ENCODE results near the gene TNFRSF21.
"Not testable (repeated sequence)": the region's sequence is repeated elsewhere in the genome, so short reads cannot be mapped to it uniquely, and the experiment has no call there.

TNFRSF21 gene

DNA sequence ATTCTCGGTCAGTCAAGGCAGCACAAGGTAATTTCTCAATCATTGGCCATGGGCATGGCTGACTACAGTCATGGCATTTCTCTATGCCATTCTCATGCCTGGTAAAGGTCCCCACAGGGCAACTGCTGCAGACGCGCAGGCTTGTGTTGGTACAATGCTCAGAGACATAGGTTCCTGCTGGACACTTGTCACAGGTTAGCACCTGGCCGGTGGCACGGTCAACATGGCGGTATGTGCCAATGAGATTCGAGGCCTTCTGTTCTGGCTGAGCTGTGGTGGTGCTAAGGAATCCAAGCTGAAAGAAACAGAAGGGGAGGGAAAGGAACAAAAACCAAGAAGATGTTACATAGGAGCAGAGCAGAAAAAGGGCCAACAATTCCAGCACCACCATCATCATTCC, 23.4 kb downstream of the TNFRSF21 start:
- no peak for DNase-seq (ENCODE audit: low spot score)

DNA sequence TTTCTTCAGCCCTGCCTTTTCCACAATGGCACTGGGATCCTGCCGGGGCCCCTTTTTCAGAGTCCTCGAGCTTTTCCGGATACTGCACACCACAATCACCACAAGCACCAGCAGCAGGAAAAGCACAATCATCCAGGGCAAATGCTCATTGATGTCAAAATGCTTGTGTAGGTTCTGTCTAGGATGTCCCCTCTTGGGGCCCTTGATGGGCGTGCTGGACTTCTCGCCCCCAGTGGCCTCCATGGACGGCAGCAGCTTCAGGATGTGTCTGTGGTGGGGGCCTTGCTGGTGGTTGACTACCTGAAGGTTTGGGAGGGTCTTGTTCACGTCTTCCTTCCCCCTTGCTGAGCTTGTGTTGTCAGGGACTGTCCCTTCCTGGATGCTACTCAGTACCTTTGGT, 25.7 kb downstream of the TNFRSF21 start:
- no peak for DNase-seq (ENCODE audit: low spot score)

DNA sequence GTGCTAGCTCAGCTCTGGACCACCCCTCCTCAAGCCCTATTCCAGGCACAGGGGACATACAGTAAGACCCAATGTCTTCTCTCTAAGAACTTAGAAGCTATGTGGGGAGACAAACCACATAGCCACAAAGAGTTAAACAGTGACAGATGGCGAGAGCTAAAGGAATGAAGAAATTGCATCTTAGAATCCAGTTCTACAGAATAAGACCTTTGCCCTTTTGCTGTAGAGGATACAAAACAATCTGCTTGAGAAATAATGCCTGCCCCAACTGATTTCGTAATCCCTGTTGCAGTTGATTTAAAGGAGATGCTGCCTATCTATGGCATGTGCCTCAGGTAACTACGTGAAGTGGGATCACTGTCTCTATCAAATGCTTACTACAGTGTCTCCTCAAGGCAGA, 31.2 kb downstream of the TNFRSF21 start:
- no peak for DNase-seq (ENCODE audit: low spot score)

DNA sequence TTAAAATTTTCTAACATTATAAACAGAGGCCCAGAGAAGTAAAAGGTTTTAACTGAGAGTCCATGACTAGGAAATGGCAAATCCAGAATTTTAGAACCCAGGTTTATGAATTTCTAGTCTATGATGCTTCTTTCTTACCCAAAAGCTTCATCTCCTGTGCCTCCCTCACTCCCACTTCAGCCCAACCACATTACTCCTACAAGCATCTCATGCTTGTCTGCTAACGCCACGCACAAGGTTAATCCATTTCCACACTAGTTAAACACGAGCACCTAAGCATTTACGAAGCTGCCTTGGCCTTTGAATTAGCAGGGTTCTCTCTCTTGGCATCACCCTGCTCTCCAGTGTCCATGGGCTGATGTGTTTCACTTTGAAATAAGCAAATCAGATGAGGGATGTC, 32.0 kb downstream of the TNFRSF21 start:
- DNase-seq (ENCODE audit: low spot score) = no peak

DNA sequence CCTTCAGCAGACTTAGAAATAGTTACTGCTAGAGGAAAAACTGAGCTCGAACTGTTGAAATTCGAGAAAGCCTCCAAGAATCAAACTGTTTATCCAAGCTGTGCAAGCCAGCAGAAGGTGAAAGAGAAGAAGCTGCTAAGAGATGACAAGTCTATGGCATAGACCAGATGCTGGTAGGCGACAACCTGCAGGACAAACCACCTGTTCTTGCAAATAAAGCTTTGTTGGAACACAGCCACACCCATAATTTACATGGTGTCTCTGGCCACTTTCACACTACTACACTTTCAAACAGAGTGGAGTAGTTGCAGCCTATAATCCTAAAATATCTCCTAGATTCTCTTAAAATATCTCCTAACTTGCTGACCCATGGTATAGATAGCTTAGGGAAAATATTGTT, 33.3 kb downstream of the TNFRSF21 start:
- peak; percentile 36 for DNase-seq (ENCODE audit: low spot score)

DNA sequence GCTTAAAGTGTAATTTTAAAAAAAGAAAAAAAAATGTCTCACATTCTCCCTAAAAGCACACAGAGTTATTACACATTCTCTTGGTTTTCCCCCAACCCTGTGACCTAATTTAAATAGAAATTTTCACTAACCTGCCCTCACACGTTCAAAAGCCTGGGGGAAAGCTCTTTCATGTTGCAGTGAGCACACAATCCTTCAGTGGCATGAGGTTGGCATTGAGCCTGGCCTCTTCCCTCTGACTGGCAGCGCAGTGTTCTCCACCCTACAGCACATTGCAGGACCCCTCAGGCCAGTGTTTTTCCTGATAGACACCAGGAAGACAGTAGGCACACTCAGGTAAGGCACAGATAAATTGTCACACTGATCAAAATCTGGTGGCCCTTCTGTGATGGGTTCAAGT, 34.1 kb downstream of the TNFRSF21 start:
- DNase-seq (ENCODE audit: low spot score) = no peak

DNA sequence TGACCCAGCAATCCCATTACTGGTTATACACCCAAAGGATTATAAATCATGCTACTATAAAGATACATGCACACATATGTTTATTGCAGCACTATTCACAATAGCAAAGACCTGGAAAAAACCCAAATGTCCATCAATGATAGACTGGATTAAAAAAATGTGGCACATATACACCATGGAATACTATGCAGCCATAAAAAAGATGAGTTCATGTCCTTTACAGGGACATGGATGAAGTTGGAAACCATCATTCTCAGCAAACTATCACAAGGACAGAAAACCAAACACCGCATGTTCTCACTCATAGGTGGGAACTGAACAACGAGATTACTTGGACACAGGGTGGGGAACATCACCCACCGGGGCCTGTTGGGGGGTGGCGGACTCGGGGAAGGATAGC, 34.6 kb downstream of the TNFRSF21 start:
- DNase-seq (ENCODE audit: low spot score) = not testable (repeated sequence)

DNA sequence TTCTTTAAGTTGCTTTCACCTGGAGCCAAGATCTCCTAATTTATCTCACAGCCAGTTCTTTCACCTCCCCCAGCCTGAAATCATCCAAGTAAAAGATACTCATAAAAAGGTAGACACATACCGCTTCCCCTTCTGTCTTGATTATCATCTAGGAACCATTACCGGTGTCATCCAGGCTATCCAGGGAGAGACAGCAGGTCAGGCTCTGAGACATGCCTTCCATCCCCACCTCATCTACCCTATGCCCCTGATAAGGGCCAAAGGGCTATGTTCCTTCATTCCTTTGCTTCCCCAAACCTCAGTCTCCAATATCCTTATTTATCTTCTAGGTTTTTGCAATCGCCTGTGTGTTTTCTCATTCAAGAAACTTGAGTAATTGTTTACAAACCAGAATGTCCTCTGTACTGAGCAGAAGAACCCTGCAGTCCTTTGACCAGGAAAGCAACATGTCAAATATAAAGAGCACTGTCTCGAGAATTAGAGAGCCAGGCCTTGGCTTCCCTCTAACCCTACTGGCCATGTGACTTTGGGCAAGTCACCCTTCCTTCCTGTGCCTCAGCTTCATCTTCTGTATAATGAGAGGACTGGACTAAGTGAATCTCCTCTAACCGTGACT, 41.0 kb downstream of the TNFRSF21 start:
- DNase-seq (ENCODE audit: low spot score) = no peak

DNA sequence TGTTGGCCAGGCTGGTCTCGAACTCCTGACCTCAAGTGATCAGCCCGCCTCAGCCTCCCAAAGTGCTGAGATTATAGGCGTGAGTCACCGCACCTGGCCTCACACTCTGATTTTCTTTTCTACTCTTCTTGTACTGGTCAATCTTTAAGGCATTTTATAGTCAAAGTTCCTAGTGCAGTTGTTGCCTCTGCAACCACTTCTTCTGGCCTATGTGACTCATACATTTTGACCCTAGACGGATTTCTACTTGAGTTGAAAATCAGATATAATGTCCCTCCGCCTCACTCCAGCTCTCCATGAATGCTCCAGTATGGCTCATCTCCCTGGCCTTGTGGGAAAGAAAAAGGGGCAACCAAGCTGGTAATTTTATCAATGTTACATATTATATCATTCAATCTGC, 42.4 kb downstream of the TNFRSF21 start:
- no peak for DNase-seq (ENCODE audit: low spot score)

DNA sequence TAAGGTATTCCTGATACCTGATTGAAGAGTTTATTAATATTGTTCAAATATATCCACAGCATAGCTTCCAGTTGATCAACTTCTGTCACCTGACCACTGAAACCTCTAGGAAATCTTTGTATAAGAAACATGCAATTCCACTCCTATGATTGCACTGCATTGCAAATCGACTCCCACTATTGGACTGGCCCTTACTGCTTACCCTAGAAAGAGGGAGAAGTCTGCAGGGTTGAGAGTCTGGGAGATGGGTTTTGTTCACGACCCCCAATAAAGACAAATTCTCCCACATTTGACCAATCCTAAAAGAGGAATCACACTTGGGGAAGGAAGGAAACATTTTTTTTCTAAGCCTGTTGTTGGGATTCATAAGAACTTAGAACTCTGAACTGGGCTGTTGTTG, 43.7 kb downstream of the TNFRSF21 start:
- DNase-seq (ENCODE audit: low spot score) = no peak

DNA sequence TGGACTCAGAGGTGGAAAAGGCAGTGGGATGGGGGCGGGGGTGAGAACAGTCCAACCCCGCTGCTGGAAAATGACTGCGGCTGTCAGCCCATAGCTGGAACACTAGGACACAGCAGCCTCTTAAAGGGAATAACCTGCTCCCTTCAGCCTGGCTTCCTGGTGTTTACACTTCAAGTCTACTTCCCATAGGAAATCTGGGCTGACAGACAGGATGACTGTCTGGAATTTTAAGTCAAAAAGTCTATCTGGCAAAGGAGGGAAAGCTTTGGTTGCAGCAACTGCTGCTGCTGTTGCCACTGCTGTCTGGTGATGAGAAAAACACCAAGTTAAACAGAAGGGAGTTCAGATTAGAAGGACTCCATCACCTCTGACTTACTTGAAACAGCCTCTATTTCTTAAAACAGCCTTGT, 44.9 kb downstream of the TNFRSF21 start:
- DNase-seq (ENCODE audit: low spot score) = no peak

DNA sequence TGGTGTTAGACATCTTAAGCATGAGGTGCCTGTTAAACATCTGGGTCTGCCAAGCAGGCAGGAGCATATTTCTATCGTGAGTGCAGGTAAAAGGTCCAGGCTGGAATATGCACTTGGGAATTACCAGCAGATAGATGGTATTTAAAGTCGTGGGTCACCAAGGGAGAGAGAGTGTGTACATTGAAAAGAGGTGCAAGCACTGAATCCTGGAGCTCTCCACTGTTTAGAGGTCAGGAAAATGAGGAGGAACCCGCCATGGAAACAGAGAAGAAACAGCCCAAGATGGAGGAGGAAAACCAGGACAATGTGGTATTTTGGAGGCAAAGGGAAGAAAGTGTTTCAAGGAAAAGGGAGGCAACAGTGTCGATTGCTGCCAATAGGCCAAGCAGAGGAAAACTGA, 46.4 kb downstream of the TNFRSF21 start:
- no peak for DNase-seq (ENCODE audit: low spot score)

DNA sequence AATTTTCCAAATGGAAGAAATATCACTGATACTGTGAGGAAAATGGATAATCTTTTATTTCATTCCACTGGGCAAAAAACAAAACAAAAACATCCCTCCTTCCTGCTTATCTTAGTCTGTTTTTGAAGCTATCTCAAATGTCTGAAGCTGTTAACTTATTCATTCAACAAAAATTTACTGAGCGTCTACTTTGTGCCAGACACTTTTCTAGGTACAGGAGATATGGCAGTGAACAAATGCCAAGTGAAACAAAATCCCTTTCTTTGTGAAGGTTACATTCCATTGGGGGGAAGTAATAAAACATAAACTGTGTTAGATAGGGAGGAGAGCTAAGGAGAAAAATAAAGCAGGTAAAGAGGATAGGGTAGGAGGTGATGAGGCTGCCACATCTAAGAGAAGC, 47.5 kb downstream of the TNFRSF21 start:
- DNase-seq (ENCODE audit: low spot score) = no peak

DNA sequence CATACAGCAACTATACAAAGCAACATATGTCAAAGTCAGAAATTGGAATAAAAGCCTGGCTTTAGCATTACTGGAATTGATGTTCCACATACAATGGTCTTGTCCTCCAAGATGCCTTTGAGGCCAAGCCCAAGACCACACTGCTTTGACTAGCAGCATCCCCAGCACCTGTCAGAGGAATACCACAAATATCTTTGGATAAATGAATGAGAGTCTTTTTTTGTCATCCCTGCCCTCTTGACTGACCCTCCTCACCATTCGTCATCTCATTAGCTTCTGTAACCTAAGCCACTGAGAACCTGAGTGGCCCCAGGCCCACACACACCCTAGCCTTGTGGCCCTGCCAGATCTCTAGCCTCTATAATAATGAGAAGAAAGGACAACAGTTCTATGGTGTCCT, 48.5 kb downstream of the TNFRSF21 start:
- DNase-seq (ENCODE audit: low spot score) = no peak

DNA sequence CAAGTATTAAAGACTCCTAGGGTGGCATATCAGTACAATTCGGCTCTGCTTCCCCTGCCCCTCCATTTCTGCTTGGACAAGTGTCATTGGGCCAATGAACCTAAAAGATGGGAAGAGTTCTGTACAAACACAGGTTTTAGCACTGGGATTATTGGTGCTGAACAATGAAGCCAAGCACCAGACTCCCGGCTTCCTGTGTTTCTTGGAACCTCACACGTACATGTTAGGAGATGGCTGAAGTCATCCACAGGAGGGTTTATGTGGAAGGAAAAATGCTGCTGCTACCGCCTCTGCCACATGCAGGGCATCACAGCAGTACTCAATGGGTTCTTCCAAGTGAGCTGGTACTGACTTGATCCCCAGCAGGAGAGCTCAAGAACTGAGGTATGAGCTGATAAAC, 49.7 kb downstream of the TNFRSF21 start:
- DNase-seq (ENCODE audit: low spot score) = no peak

DNA sequence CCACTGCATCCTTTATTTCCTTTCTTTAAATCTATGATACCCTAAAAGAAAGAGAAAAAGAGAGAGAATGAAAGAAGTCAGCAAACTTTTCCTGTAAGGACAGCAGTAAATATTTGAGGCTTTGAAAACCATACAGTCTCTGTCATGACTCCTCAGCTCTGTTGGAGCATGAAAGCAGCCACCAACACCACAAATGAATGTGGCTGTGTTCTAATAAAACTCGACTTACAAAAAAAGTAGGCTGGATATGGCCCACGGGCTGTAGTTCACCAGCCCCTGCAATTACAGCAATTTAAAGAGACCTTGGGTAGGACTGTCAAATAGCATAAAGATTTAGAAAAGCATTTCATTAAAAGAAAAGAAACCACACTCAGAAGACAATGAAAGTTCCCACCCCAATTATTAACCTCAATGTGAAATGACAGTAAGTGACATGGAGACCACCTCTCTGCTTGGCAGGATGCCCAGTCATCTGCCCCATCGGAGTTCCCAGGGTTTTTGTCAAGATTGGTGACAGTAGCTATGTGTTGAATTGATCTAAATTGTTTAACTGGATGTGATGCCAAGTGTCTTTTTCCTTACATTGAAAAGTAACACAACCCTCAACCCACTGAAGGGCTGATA, 50.9 kb downstream of the TNFRSF21 start:
- no peak for DNase-seq (ENCODE audit: low spot score)

DNA sequence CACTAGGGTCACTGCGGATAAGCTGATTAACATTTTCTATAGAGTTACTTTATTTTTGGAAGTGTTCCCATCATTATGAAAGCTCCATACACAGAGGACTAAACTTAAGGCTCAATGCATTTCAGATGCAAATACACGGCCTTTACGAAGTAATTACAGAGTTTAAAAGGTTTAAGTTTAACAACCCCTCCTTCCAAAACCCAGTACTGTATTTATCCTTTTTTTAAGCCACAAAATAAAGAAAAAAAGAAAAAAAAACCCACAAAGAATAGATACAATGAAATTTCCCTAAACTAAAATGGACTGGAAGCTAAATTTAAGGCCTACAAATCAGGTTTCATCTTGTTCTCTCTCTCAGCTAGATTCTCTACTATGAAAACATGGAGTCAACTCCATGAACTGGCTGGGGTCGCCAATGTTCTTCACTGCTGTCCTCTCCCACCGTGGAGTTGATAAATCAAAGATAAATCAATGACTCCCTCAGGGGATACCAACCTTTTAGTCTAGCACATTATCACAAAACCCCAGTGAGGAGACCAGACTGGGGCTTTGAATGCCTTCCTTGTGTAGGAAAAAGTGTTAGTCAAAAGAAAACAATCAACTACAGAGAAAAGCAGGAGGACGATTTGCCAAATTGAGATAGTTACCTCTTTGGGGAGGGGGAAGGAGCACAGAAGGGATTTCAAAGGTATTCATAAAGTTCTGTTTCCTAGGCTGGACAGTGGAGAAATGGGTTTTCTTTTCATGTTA, 52.5 kb downstream of the TNFRSF21 start:
- DNase-seq (ENCODE audit: low spot score) = no peak

DNA sequence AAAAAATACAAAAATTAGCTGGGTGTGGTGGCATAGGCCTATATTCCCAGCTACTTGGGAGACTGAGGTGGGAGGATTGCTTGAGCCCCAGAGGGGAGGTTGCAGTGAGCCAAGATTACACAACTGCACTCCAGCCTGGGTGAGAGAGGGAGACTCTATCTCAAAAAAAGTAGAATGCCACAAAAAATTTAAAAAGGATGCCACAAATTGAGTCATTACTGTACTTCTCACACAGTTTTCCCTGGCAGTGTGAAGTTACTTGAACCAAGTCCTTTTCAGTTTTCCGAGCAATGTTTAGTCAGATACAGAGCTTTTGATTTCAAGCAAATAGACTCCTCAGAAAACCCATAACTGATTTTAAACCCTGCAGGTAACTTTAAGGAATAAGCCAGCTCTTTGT, 53.3 kb downstream of the TNFRSF21 start:
- no peak for DNase-seq (ENCODE audit: low spot score)

DNA sequence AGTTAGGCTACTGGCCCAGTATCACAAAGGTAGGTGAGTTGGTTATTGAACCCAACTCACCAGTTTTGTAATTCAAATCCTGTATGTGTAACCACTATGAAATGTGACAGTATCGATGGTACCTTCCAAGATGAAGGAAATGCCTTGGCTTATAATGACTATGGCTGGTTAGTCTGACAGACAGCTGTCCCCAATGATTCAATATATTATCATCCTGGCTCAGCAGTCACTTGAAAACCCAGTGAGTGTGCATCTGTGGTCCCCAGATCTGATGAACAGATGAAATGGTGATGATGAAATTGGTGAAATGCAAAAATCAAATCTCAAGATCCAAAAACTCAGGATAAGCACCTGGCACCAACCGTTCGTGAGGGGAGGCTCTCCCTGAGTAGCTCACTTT, 54.8 kb downstream of the TNFRSF21 start:
- no peak for DNase-seq (ENCODE audit: low spot score)

DNA sequence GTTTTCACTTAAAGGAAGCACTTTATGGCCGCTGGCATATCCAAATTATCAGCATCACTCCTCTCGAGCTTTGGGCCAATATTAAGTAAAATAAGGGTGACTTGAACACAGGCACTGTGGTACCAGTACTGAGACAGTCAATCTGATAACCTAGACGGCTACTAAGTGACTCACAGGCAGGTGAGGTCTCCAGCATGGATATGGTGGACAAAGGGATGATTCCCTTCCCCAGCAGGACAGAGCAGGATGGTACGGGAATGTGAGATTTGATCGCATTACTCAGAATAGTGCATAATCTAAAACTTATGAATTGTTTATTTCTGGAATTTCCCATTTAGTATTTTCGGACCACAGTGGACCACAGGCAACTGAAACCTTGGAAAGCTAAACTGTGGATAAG, 55.7 kb downstream of the TNFRSF21 start:
- no peak for DNase-seq (ENCODE audit: low spot score)

DNA sequence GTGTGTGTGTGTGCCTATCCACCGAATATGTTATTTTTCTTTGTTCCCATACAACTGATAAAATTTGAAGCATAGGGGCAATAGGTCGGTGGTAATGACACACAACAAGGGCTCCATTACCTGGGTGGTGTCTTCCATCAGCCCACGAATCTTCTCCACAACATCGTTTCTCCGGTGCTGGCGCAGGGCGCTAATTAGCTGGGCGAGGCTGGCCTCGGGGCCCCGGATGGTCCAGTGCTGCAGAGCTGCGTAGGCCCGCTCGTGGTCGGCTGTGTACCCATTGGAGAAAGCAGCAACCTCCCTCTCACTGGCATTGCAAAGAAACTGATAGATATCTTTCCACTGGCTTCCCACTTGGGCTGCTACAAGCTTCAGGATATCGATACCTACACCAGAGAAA, 56.6 kb downstream of the TNFRSF21 start:
- DNase-seq (ENCODE audit: low spot score) = no peak

DNA sequence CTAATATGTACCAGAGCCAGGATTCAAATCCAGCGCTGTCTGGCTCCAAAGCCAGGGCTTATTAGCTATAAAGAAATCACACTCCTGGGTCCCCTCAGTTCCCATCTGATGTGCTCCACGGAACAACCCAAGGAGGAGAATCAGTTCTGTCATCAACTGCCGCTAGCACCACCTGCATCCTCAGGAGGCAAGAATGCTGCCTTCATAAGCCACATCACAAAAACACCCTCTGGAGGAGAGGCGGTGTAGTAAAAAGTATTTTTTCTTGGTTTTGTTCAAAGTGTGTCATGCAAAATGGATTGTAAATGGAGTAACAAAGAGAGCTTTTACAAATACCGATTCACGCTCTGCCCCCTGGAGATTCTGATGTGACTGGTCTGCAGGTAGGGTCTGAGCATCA, 57.1 kb downstream of the TNFRSF21 start:
- DNase-seq (ENCODE audit: low spot score) = no peak

DNA sequence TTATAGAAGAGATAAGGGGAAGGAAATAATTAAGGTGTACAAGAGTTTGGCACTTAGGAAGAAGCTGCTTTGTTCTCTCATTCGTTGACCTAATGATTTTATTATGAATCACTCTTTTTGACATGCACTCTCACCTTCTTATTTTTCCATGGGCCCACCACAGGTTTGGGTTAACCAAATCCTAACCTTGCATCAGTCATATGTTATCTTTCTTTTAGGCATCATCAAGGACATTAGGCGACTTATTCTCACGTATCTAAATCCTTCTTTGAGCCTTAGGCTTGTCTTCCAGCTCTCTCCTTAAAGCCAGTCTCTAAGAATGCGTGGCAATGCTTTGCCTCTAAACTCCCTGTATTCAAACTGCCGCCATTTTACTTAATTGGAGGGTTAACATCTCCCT, 58.3 kb downstream of the TNFRSF21 start:
- no peak for DNase-seq (ENCODE audit: low spot score)

DNA sequence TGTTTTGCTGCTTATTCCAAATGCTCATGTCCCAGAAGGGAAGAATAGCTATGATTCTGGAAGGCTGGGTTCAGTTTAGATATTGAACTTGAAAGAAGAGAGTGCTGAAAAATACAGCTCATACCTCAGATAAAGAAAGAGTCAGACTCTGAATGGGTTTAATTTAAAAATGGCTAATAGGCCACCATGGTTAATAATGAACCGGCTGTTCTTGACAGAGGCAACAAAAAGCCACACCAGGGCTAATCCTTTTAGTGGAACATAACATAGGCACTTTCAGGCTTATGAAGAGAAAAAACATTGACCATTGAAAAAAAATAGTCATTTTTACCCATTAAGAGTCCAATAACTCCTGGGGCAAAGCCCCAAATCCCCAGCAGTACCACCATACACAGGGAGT, 59.4 kb downstream of the TNFRSF21 start:
- DNase-seq (ENCODE audit: low spot score) = no peak

Data from cerebellar cortex (tissue), 1 donor.